HG02840 (cell line): ENCODE results near the gene RBMS3.
"Not testable (repeated sequence)": the region's sequence is repeated elsewhere in the genome, so short reads cannot be mapped to it uniquely, and the experiment has no call there.

ENCODE experiments used
- ATAC-seq: cut with Tn5 transposase; IDR thresholded peaks from one replicate; pipeline ENCODE4 v1.9.1; 2021; ENCODE audit warnings: mild to moderate bottlenecking, moderate library complexity, moderate number of reproducible peaks; ENCODE audit not compliant: unreplicated experiment, low FRiP score

The RBMS3 gene

DNA sequence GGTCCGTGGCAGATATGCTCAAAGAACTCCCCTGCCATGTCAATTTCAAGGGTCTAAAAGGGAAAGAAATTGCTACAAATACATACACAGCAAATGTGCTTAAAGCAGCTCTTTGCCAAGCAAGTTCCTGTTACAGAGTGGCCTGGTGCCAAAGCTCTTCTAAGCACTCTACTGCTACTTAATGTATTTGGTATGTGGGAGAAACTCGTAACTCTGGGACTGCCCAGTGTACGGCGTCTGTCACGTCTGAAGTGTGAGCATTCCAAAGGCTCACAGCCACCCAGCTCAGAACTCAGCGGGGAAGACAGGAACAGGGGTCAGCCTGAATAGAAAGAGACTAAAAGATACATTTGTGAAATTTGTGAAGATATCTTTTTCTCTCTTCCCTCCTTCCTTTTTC, 54.6 kb downstream of the RBMS3 start:
- ATAC-seq: no peak

DNA sequence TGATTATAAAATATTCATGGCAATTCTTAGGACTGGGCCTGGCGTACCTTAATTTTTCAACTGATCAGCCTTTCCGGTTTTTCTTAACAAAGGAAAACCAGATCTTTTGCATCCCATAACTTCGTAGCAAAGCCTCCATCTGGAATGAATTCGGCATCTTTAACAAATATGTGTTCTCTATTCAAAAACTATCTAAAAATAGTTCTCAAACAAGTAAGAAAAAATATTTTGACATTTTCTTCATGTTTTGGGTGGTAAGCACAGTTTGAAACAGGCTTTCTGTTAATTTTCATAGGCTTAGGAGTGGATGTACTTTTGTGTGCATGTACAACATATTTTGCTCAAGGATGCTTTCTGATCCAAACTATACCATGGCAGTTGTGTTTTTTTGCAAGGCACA, 55.1 kb downstream of the RBMS3 start:
- no peak for ATAC-seq

DNA sequence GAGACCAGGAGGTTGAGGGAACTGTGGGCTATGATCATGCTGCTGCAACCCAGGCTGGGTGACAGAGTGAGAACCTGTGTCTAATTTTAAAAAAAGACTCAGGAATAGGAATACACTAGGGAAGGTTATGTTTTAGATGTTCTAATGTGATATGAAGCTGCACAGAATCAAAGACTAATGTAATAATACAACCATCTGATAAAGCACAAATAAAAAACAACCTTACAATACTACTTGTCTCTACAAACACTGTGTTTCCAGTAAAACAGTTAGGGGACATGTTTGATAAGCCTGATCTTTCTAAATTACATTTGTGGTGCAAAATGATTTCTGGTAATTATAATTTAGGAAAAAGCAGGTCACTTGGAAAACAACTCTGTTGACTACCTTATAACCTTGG, 56.7 kb downstream of the RBMS3 start:
- no peak for ATAC-seq

DNA sequence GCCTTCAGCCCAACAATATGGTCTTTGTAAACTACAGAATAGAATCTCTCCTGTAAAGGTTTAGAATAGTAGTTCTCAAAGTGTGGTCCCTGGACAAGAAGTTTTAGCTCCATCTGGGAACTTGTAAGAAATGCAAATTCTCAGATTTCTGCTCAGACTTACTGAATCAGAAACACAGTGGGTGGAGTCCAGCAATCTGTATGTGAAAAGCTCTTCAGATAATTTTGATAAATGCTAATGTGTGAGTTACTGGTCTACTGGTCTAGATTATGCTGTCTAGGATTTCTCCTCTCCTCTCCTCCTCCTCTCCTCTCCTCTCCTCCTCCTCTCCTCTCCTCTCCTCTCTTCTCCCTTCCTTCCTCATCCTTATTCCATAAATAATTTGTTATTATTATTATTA, 57.5 kb downstream of the RBMS3 start:
- no peak for ATAC-seq

DNA sequence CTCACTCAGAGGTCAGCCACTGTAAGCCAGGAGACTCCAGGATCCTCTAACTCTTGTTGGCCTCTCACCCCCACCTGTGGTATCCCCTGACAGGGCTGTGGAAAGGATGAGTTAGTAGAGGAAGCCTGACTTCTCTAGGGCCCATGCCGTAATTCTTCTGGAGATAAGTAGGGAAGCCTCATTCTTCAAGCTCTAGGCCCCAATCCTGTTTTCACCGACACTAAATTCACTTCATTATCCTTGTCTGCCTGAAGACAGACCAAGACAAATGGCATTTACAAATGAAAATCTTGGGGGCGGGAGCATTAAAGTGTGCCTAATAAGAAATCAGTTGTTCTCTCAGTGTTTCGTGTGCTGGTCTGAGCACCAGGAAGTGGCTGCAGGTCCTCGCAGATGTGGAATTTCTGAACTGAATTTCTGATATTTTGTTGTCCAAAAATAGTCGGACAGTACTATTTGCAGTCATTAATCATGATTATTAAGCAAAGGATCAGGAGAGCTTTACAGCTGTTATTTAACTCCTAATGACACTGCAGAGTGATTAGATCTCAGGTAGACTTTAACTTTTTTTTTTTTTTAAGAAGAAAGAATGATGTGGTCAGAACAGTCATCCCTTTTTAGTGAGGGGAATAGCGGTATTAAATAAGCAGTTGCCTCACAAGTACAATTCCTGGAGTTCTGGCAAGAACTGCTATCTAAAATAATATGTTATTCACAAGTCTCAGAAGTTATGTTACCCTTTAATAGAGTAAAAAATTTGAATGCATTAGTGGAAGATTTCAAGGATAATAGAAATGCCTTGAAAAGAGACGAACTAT, 58.4 kb downstream of the RBMS3 start:
- ATAC-seq: no peak

DNA sequence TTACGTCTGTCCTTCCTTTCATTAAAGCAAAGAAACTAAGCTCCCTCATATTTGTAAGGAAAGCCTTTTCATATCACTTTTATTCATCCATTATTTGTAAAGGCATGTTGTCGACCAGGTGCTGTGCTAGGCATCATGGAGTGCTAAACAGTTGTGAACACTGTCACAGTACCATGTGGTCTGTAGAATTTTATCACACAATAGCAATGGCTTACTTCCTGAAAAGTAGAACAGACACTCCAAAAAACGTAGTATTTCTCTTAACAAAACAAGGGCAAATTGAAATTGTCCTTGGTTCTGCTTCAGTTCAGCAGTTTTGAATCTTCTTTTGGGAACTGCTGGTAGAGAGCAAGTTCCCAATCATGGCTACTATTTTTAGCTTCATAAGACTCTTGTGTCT, 63.3 kb downstream of the RBMS3 start:
- ATAC-seq: no peak

DNA sequence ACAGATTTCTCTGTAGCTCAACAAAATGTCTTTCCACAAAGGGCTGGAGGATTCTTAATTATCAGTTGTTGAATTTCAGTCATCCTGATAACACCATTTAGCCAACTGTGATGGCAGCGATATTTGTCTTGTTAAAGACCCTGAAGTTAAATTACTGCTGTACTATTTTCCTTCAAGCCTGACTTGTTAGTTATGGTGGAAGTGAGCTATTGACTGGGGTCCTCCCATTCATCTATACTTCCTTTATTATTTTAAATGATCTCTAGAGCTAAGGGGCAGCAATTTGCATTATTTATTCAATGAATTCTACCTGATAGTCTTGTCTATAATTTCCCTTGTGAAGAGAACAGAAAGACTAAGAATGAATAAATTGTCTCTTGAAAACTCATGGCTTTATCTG, 64.1 kb downstream of the RBMS3 start:
- no peak for ATAC-seq

DNA sequence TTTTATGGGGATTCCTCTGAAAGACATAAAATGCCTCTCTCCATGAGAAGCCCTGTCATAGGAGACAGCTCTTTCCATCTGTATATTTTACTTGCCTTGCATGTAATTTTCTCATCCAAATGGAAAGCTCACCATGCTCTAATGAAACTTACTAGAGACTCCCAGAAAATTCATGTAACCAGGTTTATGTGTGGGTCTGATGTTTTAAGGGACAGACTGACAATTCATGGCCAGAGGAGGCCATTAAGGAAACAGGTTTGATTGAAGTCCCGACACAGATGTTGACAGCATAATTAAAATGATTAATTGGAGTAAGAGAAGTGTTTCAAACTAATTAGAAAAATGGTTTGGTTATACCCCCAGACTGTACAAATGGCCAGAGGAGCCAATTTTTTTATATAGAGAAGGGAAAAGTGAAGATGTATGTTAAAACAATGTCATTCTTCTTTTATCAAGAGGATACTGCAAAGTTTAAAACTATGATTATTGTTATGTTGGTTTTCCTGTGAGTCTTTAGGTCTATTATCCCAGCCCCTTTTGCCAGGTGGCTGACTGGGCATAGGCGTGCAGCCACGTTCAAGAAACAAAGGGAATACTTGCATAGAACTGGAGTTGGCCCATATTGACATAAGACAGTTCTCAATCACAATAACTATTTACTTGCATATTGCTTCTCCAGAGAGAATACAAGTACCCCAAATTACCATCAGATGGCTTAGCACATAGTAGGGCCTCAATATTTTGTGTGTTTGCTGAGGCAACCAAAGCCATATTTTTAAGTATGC, 64.8 kb downstream of the RBMS3 start:
- no peak for ATAC-seq

DNA sequence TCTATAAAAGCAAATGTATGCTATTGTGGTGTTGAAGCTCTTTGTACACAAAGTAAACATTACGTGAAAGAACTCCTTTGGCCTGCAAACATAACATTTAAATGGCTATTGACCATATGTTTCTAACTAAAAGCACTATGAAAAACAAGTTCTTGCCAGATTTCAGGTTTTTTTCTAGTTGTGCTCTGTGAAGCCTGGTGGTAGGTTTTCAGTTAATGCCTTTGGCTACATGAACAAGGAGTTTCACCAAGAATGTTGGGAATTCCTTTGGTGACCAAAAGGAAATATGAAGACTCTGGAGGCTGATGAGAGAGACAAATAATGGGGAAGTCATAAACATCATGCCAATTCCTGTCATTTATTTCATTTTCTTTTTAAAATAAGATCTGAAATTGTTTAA, 66.0 kb downstream of the RBMS3 start:
- no peak for ATAC-seq

DNA sequence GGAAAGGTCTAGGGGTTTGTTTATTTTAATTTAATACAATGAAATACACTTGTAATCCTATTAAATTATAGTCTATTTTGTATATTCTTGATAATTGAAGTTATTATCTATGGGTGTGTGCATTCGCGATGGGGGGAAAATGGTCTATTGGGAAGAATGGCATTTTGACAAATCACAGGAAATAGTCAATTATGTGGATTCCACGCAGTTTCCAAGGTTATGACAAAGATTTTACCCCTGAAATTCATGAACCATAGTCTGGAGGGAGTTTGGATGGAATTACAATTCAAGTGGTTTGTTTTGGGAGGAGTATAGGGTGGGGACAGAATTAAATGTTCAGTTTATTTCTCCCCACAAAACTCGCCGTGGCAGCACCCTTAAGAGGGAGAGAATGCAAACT, 66.5 kb downstream of the RBMS3 start:
- ATAC-seq: no peak

DNA sequence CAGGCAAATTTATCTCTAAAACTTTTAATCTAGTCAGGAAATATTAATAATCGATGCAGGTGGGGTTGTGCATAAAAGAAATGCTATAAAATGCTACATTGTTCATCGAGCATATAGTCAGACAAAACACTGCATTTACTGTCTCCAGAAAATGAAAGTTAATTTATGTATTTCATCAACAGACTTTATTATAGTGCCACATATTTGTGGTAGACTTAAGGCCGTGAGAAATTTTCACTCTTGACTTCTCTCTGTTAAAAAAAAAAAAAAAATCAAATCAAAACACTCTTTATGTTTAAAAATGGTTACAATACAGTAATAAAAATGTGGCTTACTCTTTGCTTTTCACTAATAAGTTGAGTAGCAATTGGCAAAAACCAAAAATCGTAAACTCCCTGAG, 67.4 kb downstream of the RBMS3 start:
- ATAC-seq: no peak

DNA sequence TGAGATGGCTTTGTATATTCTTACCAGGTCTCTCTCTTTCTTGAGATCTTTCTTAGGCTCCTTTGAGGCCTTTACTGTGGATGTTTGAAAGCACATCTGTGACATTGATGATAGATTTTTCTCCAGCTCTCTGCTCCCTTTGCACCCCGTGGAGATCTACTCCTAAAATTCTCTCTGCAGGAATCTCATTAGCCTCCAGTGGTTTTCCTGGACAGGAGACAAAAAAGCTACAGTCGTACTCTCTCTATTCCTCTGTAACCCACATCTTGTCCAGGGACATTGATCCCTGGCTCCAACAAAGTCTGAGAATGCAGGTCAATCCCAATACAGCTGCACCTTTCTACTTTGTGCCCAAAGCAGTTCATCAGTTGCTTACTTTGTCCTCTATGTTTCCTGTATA, 68.2 kb downstream of the RBMS3 start:
- no peak for ATAC-seq

DNA sequence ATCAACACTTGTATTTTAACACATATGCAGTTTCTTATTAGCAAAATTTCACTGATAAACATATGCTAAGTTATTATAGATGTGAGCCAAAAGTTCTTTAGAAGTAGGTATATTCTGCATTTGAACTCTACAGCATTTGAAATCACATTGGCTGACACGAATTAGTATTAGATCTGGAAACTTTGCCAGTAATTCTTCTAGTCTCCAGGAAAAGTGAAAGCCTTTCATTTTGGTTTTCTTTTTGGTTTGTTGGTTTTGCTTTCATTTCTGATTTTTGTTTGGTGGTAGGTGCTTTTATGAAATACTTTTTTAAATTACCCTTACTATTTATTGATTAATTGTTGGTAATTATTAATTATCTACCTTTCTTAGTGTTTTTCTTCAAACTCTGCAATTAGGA, 72.9 kb downstream of the RBMS3 start:
- no peak for ATAC-seq

DNA sequence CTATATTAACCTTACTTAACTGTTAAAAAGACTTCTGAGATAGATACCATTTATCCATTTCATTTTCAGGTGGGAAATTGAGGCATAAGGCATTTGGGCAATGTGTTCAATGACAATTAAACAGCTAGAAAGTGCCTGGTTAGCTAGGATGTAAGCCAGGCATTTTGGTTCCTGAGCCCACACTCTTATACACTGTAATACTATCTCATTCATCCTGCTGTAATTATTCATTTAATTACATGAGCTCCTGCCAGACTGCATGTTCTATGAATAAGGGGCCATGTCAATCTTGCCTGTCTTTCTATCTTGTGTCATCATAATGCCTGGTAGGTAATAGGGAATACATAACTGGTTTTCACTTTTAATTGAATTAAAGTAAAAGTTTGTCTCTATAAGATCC, 74.0 kb downstream of the RBMS3 start:
- ATAC-seq: no peak

DNA sequence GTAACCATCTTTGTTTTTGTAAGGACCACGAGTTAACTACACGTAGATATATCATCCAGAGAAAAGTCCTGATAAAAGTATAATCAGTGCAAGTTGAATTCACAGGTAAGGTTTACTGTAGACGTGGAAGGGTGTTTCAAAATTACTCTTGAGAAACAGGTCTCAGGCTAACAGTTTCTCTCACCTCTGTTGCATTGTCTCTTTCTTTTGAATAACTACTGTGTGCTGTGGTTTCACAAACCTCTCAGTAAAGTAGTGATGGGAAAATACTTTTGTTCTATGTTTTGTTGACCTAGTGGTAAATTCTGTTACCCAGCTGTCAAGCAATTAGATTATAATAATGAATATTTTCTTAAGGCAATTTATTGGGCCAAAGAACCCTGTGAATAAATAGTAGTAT, 75.2 kb downstream of the RBMS3 start:
- ATAC-seq: no peak

DNA sequence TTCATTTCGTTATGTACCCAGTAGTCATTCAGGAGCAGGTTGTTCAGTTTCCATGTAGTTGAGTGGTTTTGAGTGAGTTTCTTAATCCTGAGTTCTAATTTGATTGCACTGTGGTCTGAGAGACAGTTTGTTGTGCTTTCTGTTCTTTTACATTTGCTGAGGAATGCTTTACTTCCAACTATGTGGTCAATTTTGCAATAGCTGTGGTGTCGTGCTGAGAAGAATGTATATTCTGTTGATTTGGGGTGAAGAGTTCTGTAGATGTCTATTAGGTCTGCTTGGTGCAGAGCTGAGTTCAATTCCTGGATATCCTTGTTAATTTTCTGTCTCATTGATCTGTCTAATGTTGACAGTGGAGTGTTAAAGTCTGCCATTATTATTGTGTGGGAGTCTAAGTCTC, 79.4 kb downstream of the RBMS3 start:
- not testable (repeated sequence) for ATAC-seq

DNA sequence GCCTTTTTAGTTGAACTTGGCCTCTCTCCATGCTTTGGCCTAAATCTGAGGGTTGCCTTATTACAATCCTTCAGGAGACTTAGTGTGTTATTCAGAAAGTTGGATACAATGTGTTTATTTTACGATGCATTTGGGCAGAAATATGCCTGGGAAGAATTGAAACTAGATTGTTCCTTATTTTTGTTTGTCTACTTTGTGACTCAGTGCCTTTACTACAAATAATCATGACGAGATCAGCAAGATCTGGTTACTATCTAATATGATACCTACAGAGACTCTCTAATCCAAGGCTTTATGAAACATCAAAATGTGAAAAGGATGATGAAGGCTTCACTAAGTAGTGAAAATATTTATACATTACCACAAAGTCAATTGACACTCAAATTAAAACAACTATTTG, 82.2 kb downstream of the RBMS3 start:
- no peak for ATAC-seq

DNA sequence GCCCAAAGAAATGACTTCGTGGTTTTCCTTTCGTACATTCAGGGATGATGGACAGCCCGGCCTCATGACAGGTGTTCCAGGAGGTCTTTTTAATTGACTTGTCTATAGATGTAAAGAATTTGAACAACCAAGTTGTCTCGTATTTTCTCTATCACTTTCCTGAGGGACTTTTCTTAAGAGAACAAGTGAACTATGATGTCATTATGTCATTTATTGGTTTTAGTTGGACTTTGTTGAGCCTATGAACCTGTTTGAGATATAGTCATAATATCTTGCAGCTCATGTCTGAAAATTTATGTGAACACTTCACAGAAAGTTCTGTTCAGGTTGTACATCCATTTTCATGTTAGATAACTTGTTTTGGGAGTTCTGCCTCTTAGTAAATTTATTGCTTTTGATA, 89.2 kb downstream of the RBMS3 start:
- ATAC-seq: no peak

DNA sequence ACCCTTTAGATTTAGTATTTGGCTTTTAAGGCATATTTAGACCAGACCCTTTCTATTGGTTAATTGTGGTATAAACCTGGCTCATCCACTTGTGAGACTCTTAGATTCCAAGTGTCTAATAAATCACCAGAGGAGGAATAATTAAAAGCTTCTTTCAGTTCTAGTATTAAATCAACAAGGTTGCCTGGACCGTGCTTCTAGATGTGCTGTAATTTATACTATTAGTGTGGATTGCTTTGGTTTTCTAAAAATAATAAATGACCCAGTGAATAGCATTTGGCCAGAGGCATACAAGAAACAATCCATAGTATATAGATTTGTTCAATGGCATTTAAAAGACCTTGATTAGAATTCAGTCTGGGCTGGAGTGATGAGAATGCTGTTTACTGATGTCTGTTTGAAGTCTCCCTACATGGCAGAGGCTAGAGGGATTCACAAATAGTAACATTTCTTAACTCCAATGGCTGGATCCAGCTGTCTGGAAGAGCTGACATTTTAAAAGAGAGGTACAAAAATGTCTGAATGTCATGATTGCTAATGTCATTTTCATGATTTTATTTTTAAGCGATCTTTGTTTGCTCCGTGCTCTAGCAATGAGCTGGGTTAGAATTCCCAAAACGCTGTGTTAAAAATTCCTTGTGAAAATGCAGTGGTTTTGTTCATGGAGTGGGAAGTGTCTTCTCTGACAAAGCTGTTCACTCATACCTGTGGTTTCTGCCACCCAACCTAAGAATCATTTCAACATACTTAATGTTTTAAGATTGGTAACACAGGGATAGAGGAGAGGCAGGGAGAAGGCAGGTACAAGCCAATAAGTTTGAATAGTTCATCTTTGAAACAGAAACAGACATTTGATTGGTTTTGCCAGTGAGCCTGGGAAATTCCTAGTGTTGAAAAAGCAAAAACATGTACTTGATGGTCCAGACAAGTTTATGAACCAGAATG, 89.9 kb downstream of the RBMS3 start:
- no peak for ATAC-seq

DNA sequence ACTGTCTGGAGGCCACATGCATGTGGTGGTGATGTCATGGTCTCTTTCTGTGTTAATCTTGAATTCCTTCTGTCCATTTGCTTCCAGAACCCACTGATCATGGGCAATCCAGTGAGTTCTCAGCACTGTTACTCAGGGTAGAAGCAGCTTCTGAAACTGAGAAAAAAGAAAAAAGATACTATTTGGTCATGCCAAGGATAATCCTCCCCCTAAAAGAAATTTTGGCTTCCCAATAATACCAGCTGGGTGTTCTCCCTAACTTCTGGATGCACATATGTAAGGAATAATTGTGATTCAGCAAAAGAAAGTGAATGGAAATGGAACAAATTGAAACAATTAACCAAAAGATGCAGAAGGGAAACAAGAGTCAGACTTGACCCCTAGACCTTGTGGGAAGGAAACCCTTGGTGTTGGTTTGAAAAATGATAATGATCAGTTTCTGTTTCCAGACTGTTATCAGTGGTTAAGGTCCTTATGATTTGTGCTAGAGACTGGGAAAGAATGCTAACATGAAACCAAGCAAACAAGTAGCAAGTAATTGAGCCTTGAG, 92.3 kb downstream of the RBMS3 start:
- ATAC-seq: no peak

DNA sequence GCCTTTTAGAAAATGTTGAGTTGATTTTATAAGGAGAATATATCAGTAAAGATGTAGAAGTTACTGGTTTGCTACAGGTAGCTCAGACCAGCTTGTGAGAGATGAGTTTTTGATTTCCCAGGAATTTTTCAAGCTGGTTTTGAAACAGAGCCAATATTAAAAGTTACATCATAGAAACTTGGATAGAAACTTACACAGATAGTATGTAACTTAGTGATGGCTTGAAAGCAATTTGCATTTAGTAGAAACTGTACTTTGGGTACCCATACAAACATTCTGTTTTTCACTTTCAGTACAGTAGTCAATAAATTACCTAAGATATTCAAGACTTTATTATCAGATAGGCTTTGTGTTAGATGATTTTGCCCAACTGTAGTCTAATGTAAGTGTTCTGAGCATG, 93.4 kb downstream of the RBMS3 start:
- ATAC-seq: no peak
